ENCODE measurements around the gene TIMP3.

GRCh38 chr22:32852395-32853251, 51.1 kb downstream of the TIMP3 start:
- TF ChIP-seq CTCF (IDR thresholded peaks at IDR 0.05) (no peak), POLR2A (IDR thresholded peaks at IDR 0.05) (no peak)

Data from stomach (tissue), 4 donors.